IMR-90 (cell line): ENCODE results near the gene BBS5. TPM values are rescaled to one million over a fixed set of nuclear protein-coding genes. Genes with fewer than 3 reads are reported as not detected.

Source experiments
- ATAC-seq: fragments of 200-7000 bp; cut with Tn5 transposase; 2 replicates; pipeline ENCODE4 v1.9.1; 2020; ENCODE audit warnings: low read depth, mild to moderate bottlenecking, moderate library complexity
- BruUV-seq: library from RNA; stranded (reverse); fragments of 400-500 nt; replicated peaks from 2 replicates; lab custom pipeline; 2021; lab: Mats Ljungman, UMichigan
- CTCF ChIA-PET: fragments of 300-600 bp; formaldehyde crosslinking; extraction: SDS; loops from one replicate; lab custom pipeline; 2021; ENCODE audit warnings: antibody characterized with exemption; lab: Yijun Ruan, JAX
- POLR2A ChIA-PET: fragments of 300-600 bp; sonication (Branson Sonifier 250); formaldehyde crosslinking; loops from one replicate; lab custom pipeline; 2022; ENCODE audit warnings: antibody characterized with exemption; ENCODE audit not compliant: unreplicated experiment; lab: Charles Lee
- DNase-seq: peaks from one replicate; pipeline ENCODE4 v3.0.0; 2013
- H2AFZ ChIP-seq: replicated peaks from 2 replicates; pipeline ENCODE3; 2013; ENCODE audit warnings: low read length, mild to moderate bottlenecking; ENCODE audit not compliant: poor library complexity
- H2AK5ac ChIP-seq: 2 replicates; pipeline ENCODE4 v1.6.1; 2013; ENCODE audit warnings: low read depth, low read length, inconsistent platforms
- H2AK9ac ChIP-seq: replicated peaks from 2 replicates; pipeline ENCODE3; 2013; ENCODE audit warnings: mild to moderate bottlenecking, low read depth, low read length, moderate library complexity; ENCODE audit not compliant: poor library complexity
- H2BK120ac ChIP-seq: 2 replicates; pipeline ENCODE4 v1.6.1; 2013; ENCODE audit warnings: low read depth, low read length, inconsistent platforms
- H2BK15ac ChIP-seq: 3 replicates; pipeline ENCODE4 v1.6.1; 2013; ENCODE audit warnings: low read depth, low read length, inconsistent platforms
- H2BK20ac ChIP-seq: 2 replicates; pipeline ENCODE4 v1.6.1; 2013; ENCODE audit warnings: low read depth, mild to moderate bottlenecking, inconsistent platforms, low read length, moderate library complexity
- H2BK5ac ChIP-seq: 2 replicates; pipeline ENCODE4 v1.6.1; 2013; ENCODE audit warnings: mild to moderate bottlenecking, low read depth, low read length, inconsistent platforms; ENCODE audit not compliant: poor library complexity, severe bottlenecking
- H3K14ac ChIP-seq: replicated peaks from 2 replicates; pipeline ENCODE4 v1.6.1; 2013; ENCODE audit warnings: low read depth, low read length, inconsistent platforms
- H3K18ac ChIP-seq: 2 replicates; pipeline ENCODE4 v1.6.1; 2013; ENCODE audit warnings: low read depth, low read length, control low read depth
- H3K23ac ChIP-seq: 2 replicates; pipeline ENCODE4 v1.6.1; 2013; ENCODE audit warnings: low read depth, low read length, inconsistent platforms
- H3K27ac ChIP-seq: 2 replicates; pipeline ENCODE4 v1.5.1; 2013; ENCODE audit warnings: mild to moderate bottlenecking, control low read depth, low read length; ENCODE audit not compliant: insufficient read depth
- H3K27me3 ChIP-seq: 2 replicates; pipeline ENCODE4 v1.6.1; 2013; ENCODE audit warnings: low read length; ENCODE audit not compliant: control insufficient read depth, insufficient read depth
- H3K36me3 ChIP-seq: 2 replicates; pipeline ENCODE4 v1.6.1; 2013; ENCODE audit warnings: low read length, mixed read lengths; ENCODE audit not compliant: control insufficient read depth, insufficient read depth
- H3K4ac ChIP-seq: 2 replicates; pipeline ENCODE4 v1.6.1; 2013; ENCODE audit warnings: low read depth, low read length, inconsistent platforms
- H3K4me1 ChIP-seq: 2 replicates; pipeline ENCODE4 v1.6.1; 2013; ENCODE audit warnings: low read length, mixed read lengths; ENCODE audit not compliant: control insufficient read depth, insufficient read depth
- H3K4me2 ChIP-seq: 2 replicates; pipeline ENCODE4 v1.6.1; 2013; ENCODE audit warnings: low read depth, mild to moderate bottlenecking, control low read depth, low read length, moderate library complexity
- H3K4me3 ChIP-seq: 2 replicates; pipeline ENCODE4 v1.5.1; 2013; ENCODE audit warnings: low read depth, mild to moderate bottlenecking, control low read depth, low read length, moderate library complexity; ENCODE audit not compliant: insufficient read depth
- H3K56ac ChIP-seq: 2 replicates; pipeline ENCODE4 v1.6.1; 2013; ENCODE audit warnings: low read length, inconsistent platforms; ENCODE audit not compliant: insufficient read depth; ENCODE audit errors: extremely low read depth
- H3K79me1 ChIP-seq, 2 experiments: 2 replicates each; pipeline ENCODE4 v1.6.1; 2013; ENCODE audit warnings: low read length in 2 of 2, inconsistent platforms in 1 of 2, low read depth in 1 of 2
- H3K9ac ChIP-seq: 2 replicates; pipeline ENCODE4 v1.6.1; 2013; ENCODE audit warnings: low read depth, low read length, control low read depth
- H3K9me1 ChIP-seq: 2 replicates; pipeline ENCODE4 v1.6.1; 2013; ENCODE audit warnings: low read length, inconsistent platforms; ENCODE audit not compliant: insufficient read depth
- H3K9me3 ChIP-seq: 2 replicates; pipeline ENCODE4 v1.6.1; 2013; ENCODE audit warnings: low read length; ENCODE audit not compliant: control insufficient read depth, insufficient read depth
- H4K20me1 ChIP-seq: 2 replicates; pipeline ENCODE4 v1.6.1; 2013; ENCODE audit warnings: low read length, inconsistent platforms; ENCODE audit not compliant: insufficient read depth
- H4K5ac ChIP-seq: 2 replicates; pipeline ENCODE4 v1.6.1; 2013; ENCODE audit warnings: mild to moderate bottlenecking, low read depth, low read length, control low read depth
- H4K8ac ChIP-seq, 2 experiments: 2 replicates each; pipeline ENCODE4 v1.6.1; 2013; ENCODE audit warnings: low read depth in 2 of 2, low read length in 2 of 2, control low read depth in 1 of 2, inconsistent platforms in 1 of 2
- H4K91ac ChIP-seq: 2 replicates; pipeline ENCODE4 v1.6.1; 2013; ENCODE audit warnings: low read depth, low read length, inconsistent platforms; ENCODE audit not compliant: insufficient read depth
- BHLHE40 ChIP-seq: fragments of 150-350 bp; IDR thresholded peaks from 2 replicates; pipeline ENCODE4 v1.6.1; 2016; ENCODE audit warnings: mild to moderate bottlenecking, low read depth, low read length
- CHD1 ChIP-seq: IDR thresholded peaks from 2 replicates; pipeline ENCODE4 v1.6.1; 2012; ENCODE audit warnings: low read depth, low read length, improper control_type of control experiment
- CTCF ChIP-seq: conservative IDR thresholded peaks from 2 replicates; pipeline ENCODE4 v1.5.1; 2012; ENCODE audit warnings: mild to moderate bottlenecking, low read depth, low read length, improper control_type of control experiment
- FOS ChIP-seq: fragments of 150-350 bp; IDR thresholded peaks from 2 replicates; pipeline ENCODE4 v1.6.1; 2016; ENCODE audit warnings: low read depth, low read length
- MAFK ChIP-seq: IDR thresholded peaks from 2 replicates; pipeline ENCODE4 v1.6.1; 2012; ENCODE audit warnings: low read depth, low read length, improper control_type of control experiment
- RAD21 ChIP-seq: IDR thresholded peaks from 2 replicates; pipeline ENCODE4 v1.6.1; 2012; ENCODE audit warnings: low read length, improper control_type of control experiment
- RCOR1 ChIP-seq: IDR thresholded peaks from 2 replicates; pipeline ENCODE4 v1.6.1; 2012; ENCODE audit warnings: mild to moderate bottlenecking, low read length, improper control_type of control experiment; ENCODE audit not compliant: insufficient replicate concordance
- RFX5 ChIP-seq: IDR thresholded peaks from 2 replicates; pipeline ENCODE4 v1.8.0; 2012; ENCODE audit warnings: low read depth, mild to moderate bottlenecking, low read length, moderate library complexity
- WGBS, 2 experiments: methylation state at CpG; one replicate each; pipeline versions ENCODE4 v1.1.5 to v1.1.7; 2013; ENCODE audit warnings: missing lambda C conversion rate in 2 of 2; ENCODE audit not compliant: insufficient read length in 1 of 2; ENCODE audit errors: extremely low coverage in 2 of 2; 5-methylcytosine and 5-hydroxymethylcytosine counted together
- dilution Hi-C: fragments of 300-500 bp; cut with HindIII; formaldehyde crosslinking; loops from one replicate; pipeline ENCODE4 v1.14.3; 2018; ENCODE audit warnings: low sequenced_read_pairs; ENCODE audit not compliant: unreplicated experiment
- in situ Hi-C: fragments of 300-500 bp; cut with MboI; formaldehyde crosslinking; loops from 3 replicates; pipeline ENCODE4 v1.14.3; 2019; ENCODE audit warnings: low sequenced_read_pairs, inconsistent platforms, mixed read lengths
- intact Hi-C: fragments of 100-400 bp; cut with micrococcal nuclease; formaldehyde crosslinking; loops from 2 replicates; pipeline ENCODE4 v1.10.0; 2022
- polyA plus RNA-seq, 3 experiments: library from polyadenylated mRNA; depleted of rRNA; stranded (reverse); fragments of >200 nt; gene quantifications; 2 replicates each; pipeline ENCODE4 v1.2.3, GENCODE V29; 2012; ENCODE audit warnings: low replicate concordance in 1 of 3
- total RNA-seq: library from RNA; depleted of rRNA; stranded (reverse); fragments of >200 nt; gene quantifications from 2 replicates; pipeline ENCODE4 v1.2.3, GENCODE V29; 2012

Gene BBS5
- total and polyA plus RNA-seq, 2 of the 4 experiments (the other 2 are of a cell fraction) = 1.4 to 4.1 TPM

- Histone ChIP-seq H3K4me1 (no peaks in the 10 kb centered on the region), H3K9me3 (no peaks in the 10 kb centered on the region), H3K79me1 (no peaks in the 10 kb centered on the region), H4K5ac (no peak overlapping the region), H2AFZ (no peak overlapping the region), H3K4me2 (no peak overlapping the region), H3K36me3 (no peaks in the 10 kb centered on the region), H2BK20ac (no peak overlapping the region), H3K56ac (no peak overlapping the region), H3K9ac (no peak overlapping the region), H3K4me3 (no peak overlapping the region), H4K8ac (no peak overlapping the region), H3K9me1 (no peaks in the 10 kb centered on the region), H2BK5ac (no peak overlapping the region), H3K23ac (no peak overlapping the region), H2AK9ac (no peak overlapping the region), H3K18ac (no peak overlapping the region), H3K4ac (no peak overlapping the region), H3K27ac (no peak overlapping the region), H4K91ac (no peak overlapping the region), H4K20me1 (no peaks in the 10 kb centered on the region), H3K27me3 (no peaks in the 10 kb centered on the region), H2AK5ac (no peak overlapping the region), H2BK15ac (no peak overlapping the region), H2BK120ac (no peak overlapping the region), H3K14ac (no peak overlapping the region)
- no CpG with 5 or more reads among the region's 1 CpG for WGBS, 2 experiments
- intact Hi-C loops (no loop called here), dilution Hi-C loops (no loop called here), in situ Hi-C loops (no loop called here)
- ATAC-seq (no peak), DNase-seq (no peak)
- CTCF ChIA-PET = no interaction called here
- BruUV-seq = no TSS peak
- POLR2A ChIA-PET = no interaction called here
- TF ChIP-seq BHLHE40 (no peak), RAD21 (no peak), RFX5 (no peak), RCOR1 (no peak), FOS (no peak), MAFK (no peak), CTCF (no peak), CHD1 (no peak)
These were observed 7.0 kb upstream of the BBS5 start for GRCh38 chr2:169472249-169472648.
